Mucosa of rectum (tissue), 2 donors: Measurements from ENCODE around the gene AGPS.
"Not testable (repeated sequence)": the region's sequence is repeated elsewhere in the genome, so short reads cannot be mapped to it uniquely, and the experiment has no call there.

Experiments used
- H3K27ac ChIP-seq, 2 donors: one replicate each; pipeline ENCODE4 v1.7.0; 2013; ENCODE audit warnings: inconsistent platforms in 2 of 2, low read depth in 2 of 2, low read length in 2 of 2
- H3K27me3 ChIP-seq, 2 donors: one replicate each; pipeline ENCODE4 v1.7.0; 2013; ENCODE audit warnings: low read length in 2 of 2; ENCODE audit not compliant: control insufficient read depth in 2 of 2, insufficient read depth in 2 of 2
- H3K36me3 ChIP-seq, 2 donors: one replicate each; pipeline ENCODE4 v1.7.0; 2013; ENCODE audit warnings: low read length in 2 of 2; ENCODE audit not compliant: control insufficient read depth in 2 of 2, insufficient read depth in 2 of 2
- H3K4me1 ChIP-seq, 2 donors: one replicate each; pipeline ENCODE4 v1.7.0; 2013; ENCODE audit warnings: low read length in 2 of 2, mild to moderate bottlenecking in 1 of 2; ENCODE audit not compliant: control insufficient read depth in 2 of 2, insufficient read depth in 2 of 2
- H3K4me3 ChIP-seq, 2 donors: one replicate each; pipeline ENCODE4 v1.7.0; 2013; ENCODE audit warnings: low read length in 2 of 2
- H3K9ac ChIP-seq, 2 donors: one replicate each; pipeline ENCODE4 v1.7.0; 2013; ENCODE audit warnings: low read length in 2 of 2, low read depth in 1 of 2, mild to moderate bottlenecking in 1 of 2
- H3K9me3 ChIP-seq, 2 donors: one replicate each; pipeline ENCODE4 v1.7.0; 2013; ENCODE audit warnings: low read length in 2 of 2; ENCODE audit not compliant: control insufficient read depth in 2 of 2
- donor health status: healthy.
- donor health status: Normal muscosa, but diverticular disease.

The AGPS gene

GRCh38 chr2:177482195-177482594, 89.6 kb downstream of the AGPS start:
- no peak overlapping the region for H3K4me3 ChIP-seq
- H3K36me3 ChIP-seq: peaks cover 6 to 11% of the 10 kb centered on the region in 2 donors
- H3K27ac ChIP-seq: no peak overlapping the region
- no peak overlapping the region for H3K9ac ChIP-seq
- no peaks in the 10 kb centered on the region for H3K4me1 ChIP-seq
- H3K27me3 ChIP-seq: no peaks in the 10 kb centered on the region
- peaks cover 0 to 2% of the 10 kb centered on the region in 2 donors for H3K9me3 ChIP-seq

DNA sequence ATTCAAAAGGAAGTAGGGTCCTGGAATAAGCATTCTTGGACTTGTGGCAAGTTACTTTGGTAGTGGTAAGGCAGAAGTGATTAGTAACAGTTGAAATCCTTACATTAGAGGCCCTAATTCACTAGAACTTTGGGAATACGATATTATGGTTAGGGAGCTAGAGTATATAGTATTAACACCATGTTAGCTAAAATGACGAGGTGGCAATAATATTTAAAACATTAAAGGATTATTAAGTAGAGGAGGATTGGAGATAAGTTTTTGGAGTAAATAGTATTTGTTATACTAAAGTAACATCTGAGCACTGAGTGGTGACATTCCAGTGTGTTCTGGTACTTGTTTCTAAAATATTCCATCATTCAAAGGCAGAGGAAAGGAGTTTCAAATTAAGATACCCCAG, 91.0 kb downstream of the AGPS start:
- Histone ChIP-seq H3K36me3 (peaks cover 6 to 11% of the 10 kb centered on the region in 2 donors), H3K4me1 (no peaks in the 10 kb centered on the region), H3K27ac (no peak overlapping the region), H3K27me3 (no peaks in the 10 kb centered on the region), H3K4me3 (no peak overlapping the region), H3K9ac (no peak overlapping the region), H3K9me3 (no peaks in the 10 kb centered on the region)

DNA sequence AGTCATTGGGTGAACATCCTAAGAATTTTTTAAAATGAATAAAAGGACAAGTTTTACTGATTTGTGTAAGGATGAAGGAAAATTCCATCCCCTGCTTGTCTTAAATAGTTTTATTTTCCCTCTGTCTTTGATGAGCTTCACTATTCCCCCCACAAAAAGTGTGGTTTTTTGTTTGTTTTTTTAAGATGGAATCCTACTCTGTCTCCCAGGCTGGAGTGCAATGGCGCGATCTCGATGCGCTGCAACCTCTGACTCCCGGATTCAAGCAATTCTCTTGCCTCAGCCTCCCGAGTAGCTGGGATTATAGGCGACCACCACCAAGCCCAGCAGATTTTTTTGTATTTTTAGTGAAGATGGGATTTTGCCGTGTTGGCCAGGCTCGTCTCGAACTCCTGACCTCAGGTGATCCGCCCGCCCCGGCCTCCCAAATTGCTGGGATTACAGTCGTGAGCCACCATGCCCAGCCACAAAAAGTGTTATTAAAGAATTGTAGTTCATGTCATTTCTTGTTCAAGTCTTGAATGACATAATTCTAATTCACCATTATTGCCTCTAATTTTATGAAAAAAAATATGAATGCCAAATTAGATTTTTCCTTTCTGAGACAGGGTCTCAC, 91.7 kb downstream of the AGPS start:
- Histone ChIP-seq H3K27ac (no peak overlapping the region), H3K9me3 (no peaks in the 10 kb centered on the region), H3K9ac (no peak overlapping the region), H3K4me3 (no peak overlapping the region), H3K27me3 (no peaks in the 10 kb centered on the region), H3K4me1 (no peaks in the 10 kb centered on the region), H3K36me3 (peaks cover 6 to 11% of the 10 kb centered on the region in 2 donors)

- not testable (repeated sequence) for H3K4me1 ChIP-seq, H3K9me3 ChIP-seq, H3K9ac ChIP-seq, H3K27me3 ChIP-seq, H3K27ac ChIP-seq, H3K4me3 ChIP-seq
- H3K36me3 ChIP-seq: peaks cover 6 to 11% of the 10 kb centered on the region in 2 donors
These were observed 93.1 kb downstream of the AGPS start for GRCh38 chr2:177485657-177486056.

DNA sequence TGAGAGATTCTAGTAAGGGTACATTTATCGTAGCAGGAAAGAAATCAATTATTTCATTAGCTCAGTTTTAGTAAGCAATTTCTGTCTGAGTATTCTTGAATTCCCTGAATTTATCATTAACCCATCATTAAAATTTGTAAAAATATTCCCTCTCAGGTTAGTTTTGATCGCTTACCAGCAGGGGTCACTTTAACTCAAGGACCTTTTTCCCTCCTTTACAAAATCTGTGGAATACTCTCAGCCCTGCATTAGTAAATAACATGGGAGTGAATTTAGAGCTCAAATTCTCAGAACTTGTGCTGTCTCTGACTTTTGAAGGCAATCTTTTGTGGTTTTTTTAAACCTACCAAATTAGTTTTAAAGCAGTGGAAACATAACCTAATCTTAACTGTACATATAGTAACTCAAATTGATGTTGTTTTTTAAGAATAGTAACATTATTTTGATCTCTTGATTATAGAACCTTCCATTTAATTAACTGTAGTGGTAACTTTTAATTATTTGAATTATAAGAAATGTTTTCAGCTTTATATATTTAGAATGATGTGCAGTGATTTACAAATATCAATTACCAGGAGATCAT, 97.2 kb downstream of the AGPS start:
- no peaks in the 10 kb centered on the region for H3K4me1 ChIP-seq
- H3K4me3 ChIP-seq: no peak overlapping the region
- H3K9me3 ChIP-seq: no peaks in the 10 kb centered on the region
- no peaks in the 10 kb centered on the region for H3K27me3 ChIP-seq
- H3K36me3 ChIP-seq: peaks cover 9 to 15% of the 10 kb centered on the region in 2 donors
- H3K9ac ChIP-seq: no peak overlapping the region
- no peak overlapping the region for H3K27ac ChIP-seq

- Histone ChIP-seq H3K9me3 (no peaks in the 10 kb centered on the region), H3K36me3 (peaks cover 11 to 12% of the 10 kb centered on the region in 2 donors), H3K4me1 (no peaks in the 10 kb centered on the region), H3K27me3 (no peaks in the 10 kb centered on the region), H3K9ac (no peak overlapping the region), H3K27ac (no peak overlapping the region), H3K4me3 (no peak overlapping the region)
These were observed 103.4 kb downstream of the AGPS start for GRCh38 chr2:177495945-177496344.

GRCh38 chr2:177496921-177497320, 104.3 kb downstream of the AGPS start:
- no peaks in the 10 kb centered on the region for H3K4me1 ChIP-seq
- no peak overlapping the region for H3K9ac ChIP-seq
- no peak overlapping the region for H3K27ac ChIP-seq
- H3K27me3 ChIP-seq: no peaks in the 10 kb centered on the region
- no peaks in the 10 kb centered on the region for H3K9me3 ChIP-seq
- H3K36me3 ChIP-seq: peaks cover 11 to 13% of the 10 kb centered on the region in 2 donors
- no peak overlapping the region for H3K4me3 ChIP-seq

DNA sequence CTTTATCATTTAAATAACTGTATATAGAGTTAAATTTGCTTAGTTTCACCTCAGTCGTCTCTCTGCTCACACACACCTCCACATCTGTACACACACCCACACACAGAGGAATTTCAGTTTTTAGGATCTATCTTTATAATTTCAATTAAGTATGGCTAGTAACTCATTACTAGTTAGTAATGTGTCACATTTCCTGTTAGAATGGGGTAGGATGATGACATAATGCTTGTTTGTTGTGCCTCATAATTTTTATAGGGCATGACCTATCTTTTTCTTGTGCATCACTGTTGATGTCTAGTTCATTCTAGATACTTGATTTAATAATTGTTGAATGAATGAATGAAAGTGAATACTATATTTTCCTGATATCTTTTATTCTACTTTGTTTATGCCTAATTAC, 108.6 kb downstream of the AGPS start:
- no peak overlapping the region for H3K9ac ChIP-seq
- H3K36me3 ChIP-seq: peaks cover 2 to 9% of the 10 kb centered on the region in 2 donors
- H3K4me1 ChIP-seq: no peaks in the 10 kb centered on the region
- no peak overlapping the region for H3K4me3 ChIP-seq
- H3K9me3 ChIP-seq: no peaks in the 10 kb centered on the region
- H3K27ac ChIP-seq: no peak overlapping the region
- H3K27me3 ChIP-seq: no peaks in the 10 kb centered on the region

- Histone ChIP-seq H3K27ac (no peak overlapping the region), H3K9me3 (no peaks in the 10 kb centered on the region), H3K4me3 (no peak overlapping the region)
These were observed 113.9 kb downstream of the AGPS start for GRCh38 chr2:177506505-177506904.

GRCh38 chr2:177506998-177507397, 114.4 kb downstream of the AGPS start:
- H3K36me3 ChIP-seq: peaks cover 0 to 14% of the 10 kb centered on the region in 2 donors
- H3K4me1 ChIP-seq: no peaks in the 10 kb centered on the region
- H3K9me3 ChIP-seq: no peaks in the 10 kb centered on the region
- H3K9ac ChIP-seq: no peak overlapping the region
- H3K27me3 ChIP-seq: no peaks in the 10 kb centered on the region
- H3K27ac ChIP-seq: no peak overlapping the region
- H3K4me3 ChIP-seq: no peak overlapping the region

More at GRCh38 chr2:177506505-177506904, 113.9 kb downstream of the AGPS start:
- Histone ChIP-seq H3K27me3 (no peaks in the 10 kb centered on the region), H3K9ac (no peak overlapping the region), H3K4me1 (no peaks in the 10 kb centered on the region), H3K36me3 (peaks cover 2 to 14% of the 10 kb centered on the region in 2 donors)
